ENCODE measurements around the gene CES1.
A peak's percentile ranks its signal among the peaks of the same experiment; 100 is the strongest.
"Not testable (repeated sequence)": the region's sequence is repeated elsewhere in the genome, so short reads cannot be mapped to it uniquely, and the experiment has no call there.

The CES1 gene

DNA sequence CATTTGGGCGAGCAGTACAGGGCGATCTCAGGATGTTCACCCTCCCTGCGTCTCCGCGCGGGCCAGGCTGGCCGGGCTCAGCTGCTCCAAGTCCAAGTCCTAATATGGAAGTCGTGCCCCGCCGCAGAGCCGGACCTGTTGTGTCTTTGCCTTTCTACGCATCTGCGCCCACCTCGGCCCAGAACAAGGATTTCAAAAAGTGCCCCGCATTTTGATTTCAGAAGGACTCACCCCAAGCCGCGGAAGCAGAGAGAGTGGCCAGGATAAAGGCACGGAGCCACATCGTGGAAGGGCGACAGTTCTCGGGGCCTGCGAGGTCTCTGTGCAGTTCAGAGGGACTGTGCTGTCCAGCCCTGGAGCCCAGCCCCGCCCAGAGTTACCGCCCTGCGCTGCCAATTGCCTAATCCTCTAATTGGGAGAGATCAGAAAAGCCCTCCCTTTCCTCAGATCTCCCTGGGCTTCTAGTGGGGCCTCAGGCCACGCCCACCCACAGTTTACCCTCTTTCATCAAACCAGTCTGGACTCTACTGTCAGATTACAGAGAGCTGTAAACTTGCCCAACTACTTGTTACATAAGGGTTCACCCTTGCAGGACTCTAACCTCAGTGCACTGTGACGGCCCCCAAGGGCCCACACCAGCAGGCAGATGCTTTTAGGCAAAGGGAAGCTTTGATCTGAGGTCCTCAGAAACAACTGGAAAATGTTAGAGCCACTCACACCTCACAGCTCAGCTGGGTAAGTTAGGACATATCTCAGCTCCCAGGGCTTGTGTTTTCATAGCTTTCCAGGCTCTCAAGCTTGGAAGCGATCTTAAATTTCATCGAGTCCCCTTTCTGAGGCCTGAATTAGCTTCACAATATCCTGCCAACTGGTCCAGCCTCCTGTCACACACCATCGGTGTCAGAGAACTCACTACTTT lies at the start of gene CES1:
TSS of gene CES1 (minus strand) at position 324 of the 919 bp plus-strand sequence. CDS start at position 283, 41 bp downstream.
- DNase-seq, result no peak

DNA sequence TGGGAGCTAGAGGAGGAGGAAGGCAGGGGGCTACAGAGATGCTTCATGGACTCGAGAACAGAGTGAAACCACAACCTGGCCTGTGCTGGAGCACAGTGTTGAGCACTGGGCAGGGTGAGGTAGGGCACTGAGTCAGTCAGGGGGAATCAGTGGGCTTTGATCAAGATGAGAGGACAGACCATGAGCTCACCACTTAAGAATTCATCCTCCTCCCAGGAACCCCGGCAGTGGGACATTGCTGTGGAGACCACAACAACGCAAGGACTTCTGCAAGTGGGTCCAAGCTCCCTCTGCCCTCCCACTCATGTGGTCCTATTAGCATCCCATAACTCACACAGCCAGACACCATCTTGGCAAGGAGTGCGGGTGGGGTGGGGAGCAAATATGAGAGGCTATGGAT lies 44.0 kb upstream of the CES1 start:
- no peak for DNase-seq

DNA sequence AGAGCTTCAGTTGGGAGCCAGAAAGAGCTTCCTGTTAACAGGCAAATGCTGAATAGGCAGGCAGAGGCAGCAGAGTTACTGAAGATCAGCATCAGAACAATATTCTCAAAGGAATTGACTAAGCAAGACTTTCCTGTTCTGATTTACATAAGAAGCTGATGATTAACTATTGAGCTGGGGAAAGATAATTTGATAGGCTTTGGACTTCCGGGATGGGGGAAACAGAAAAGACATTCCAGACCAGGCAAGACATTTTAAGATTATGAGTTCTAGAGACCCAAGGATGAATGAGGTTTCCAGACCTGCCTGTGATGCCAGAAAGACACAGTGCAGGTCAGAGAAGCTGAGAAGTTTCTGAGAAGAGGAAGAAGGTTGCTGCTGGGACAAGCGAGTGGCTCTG lies 42.4 kb upstream of the CES1 start, which contains the start of gene CES5A:
TSS of gene CES5A (minus strand) at position 101 of the 400 bp plus-strand sequence. CDS start 152 bp downstream, outside the sequence.
- DNase-seq, result no peak

DNA sequence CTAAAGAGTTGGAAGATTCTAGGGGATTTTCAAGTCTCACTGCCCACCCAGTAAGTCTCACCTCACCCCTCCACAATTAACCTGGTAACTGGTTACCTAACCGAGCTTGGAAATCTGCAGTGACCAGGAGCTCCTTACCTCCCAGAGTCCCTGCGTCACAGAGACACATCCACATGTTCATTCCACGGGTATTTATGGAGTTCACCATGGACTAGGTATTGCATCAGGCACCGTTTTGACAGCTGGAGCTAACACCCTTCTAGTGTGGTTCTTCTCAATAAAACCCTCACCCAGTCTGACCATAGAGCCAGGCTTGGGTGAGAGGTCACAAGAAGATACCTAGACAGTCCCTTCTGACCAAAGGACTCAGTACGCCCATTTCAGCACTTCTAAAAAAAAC lies 40.2 kb upstream of the CES1 start:
- no peak for DNase-seq

DNA sequence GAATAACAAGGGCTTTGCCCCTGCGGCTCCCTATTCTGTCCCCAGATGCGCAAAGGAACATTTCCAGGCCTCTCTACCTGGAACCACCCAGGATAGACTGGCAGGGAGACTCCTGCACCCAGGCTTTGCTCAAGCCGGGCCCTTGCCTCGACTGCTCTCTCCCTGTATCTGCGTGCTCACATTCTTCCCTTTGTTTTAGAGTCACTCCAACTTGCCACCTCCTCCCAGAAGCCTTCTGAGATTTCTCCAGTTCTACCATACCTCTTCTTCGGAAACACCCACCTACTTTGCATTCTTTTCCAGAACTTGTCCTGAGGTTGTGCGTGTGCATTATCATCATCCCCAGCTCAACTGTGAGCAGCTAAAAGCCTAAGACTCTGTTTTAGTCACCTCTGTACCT lies 39.2 kb upstream of the CES1 start:
- DNase-seq, result no peak

DNA sequence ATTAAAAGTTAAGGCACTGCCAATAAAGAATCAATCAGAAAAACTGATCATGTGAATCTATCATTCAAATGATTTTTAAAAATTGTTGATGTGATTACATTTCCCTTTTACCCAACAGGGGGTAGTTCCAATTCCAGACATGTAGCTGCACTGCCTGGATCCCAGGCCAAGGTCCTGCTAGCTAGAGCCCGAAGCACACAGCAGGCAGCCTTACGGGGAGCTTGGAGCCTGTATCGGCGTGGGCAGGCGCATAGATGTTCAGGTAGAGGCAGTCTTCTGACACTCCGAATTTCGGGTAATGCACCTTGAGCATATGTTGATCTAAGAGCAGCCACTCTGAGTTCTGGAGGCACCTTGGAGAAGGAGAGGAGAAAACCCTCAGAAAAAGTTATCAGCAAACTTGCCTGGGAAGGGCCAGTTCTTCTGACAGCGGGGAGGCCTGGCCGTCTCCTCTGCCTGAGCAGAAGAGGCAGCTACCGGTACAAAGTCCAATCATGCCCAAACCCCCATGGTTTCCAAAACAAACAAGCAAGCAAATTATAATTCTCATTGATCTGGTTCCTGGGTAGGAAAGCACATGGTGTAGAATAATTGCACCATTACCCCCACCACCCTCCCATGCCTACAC lies 38.6 kb upstream of the CES1 start:
- no peak for DNase-seq

DNA sequence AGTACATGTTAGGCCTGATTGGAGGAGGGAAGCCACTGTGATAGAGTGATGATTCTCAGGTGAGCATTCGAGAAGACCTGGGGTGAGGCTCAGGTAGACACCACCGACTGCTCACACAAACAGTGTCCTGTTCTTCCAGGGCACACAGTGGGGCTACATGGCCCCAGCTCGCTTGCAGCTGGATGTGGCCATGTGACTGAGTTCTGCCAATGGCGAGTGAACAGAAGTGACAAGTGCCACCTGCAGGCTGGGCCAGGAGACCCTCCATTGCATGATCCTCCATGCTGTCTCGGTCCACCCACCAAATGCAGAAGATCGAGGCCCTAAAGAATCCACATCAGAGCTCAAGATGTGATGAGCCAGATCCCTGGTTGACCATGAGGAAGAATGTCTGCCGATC lies 36.1 kb upstream of the CES1 start:
- no peak for DNase-seq

DNA sequence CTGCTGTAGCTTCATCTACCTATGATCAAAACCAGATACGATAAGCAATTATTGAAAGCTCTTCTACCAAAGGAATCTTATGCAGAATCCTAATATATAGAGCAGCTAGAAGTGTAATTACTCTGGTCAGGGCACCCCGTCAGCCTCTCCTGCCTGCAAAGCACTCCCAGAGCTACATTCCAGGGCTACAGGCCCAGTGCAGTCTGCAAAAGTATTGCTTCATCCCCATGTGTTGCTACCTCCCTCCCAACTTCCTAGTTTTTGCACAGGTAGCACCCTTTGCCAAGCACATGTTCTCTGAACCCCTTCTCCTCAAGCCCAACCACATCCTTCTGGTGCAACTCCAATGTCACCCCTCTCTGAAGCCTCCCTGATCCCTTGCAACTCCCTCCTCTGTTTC lies 35.2 kb upstream of the CES1 start:
- DNase-seq, result no peak

DNA sequence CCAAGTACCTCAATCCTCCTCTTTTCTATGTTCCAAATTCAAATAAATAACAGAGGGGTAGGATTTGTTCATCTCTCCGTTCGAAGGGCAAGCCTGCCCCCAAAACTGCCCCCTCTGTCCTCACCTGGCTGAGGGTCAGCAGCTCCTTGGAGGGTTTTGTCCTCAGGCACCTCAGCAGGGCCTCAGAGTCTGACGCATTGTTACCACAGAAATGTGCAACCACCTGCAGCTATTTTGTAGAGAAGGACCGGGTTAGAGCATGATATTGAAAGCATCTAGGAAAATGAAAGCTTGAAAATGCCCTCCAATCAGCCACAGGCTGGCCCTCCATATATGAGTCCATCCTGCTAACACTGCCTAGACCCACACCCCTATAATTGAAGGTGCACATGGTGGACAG lies 28.4 kb upstream of the CES1 start:
- DNase-seq, result no peak

DNA sequence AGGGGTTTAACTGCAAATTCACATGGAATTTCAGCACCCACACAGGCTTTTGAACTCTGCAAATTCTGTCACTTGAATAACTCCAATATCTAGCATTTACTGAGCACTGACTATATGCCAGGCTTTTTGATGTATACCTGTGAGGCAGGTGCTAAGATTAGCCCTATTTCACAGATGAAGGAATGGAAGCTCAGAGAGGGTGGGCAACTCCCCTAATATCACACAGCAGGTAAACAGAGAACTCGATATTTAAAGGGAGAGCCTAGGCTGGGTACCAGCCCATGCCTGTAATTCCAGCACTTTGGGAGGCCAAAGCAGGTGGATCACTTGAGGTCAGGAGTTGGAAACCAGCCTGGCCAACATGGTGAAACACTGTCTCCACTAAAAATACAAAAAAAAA lies 24.8 kb upstream of the CES1 start:
- not testable (repeated sequence) for DNase-seq

DNA sequence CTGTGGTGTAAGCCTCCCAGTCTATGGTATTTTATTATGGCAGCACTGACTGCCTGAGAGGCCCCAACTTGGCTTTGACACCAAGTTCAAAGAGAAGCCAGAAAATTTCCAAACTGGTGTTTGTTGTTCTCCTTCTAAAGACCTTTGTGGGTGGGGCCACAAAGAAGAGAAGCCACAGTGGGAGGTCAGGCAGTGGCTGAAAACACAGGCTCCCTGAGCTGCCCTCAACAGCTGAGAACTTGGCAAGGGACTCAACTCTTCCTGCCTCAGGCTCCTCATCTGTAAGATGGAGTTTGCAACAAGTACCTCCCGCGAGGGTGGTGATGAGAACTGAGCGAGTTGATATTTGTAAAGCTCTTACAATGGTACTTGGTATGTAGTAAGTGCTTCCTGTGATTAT lies 24.1 kb upstream of the CES1 start:
- no peak for DNase-seq

DNA sequence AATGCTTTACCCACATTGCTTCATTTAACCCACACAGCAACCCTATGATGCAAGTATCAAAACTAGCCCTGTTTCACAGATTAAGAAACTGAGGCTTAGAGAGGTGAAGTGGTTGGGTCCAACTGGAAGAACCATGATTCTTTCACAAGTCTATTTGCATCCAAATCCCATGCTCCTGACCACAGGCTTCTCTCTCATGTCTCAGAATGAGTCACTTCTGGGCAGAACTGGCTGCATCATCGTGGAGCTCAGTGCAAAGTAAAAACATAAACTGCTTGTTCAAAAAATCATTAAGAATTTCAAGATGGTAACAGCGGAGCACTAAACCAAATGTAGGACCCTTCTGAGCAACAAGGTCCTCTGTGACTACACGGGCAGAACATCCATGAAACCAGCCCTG lies 20.2 kb upstream of the CES1 start:
- no peak for DNase-seq

DNA sequence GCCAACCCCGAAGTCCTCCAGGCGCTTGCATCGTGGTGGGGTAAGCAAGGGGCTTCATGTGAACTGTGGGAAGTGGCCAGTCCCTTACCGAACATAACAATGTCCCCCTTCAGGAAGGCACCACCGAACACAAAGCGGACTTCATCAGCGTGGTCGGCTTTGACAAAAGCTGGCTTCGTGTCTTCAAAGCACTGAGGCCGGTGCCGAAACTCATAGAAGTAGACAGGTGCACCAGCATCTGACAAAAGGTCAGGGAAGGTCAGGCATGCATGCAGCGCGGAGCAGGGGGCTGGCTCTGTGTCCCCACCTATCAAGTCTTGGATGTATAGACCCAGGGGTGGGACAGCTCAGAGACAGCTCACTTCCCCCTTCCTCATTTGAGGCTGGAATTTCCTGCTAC lies 16.6 kb upstream of the CES1 start:
- DNase-seq, result no peak

DNA sequence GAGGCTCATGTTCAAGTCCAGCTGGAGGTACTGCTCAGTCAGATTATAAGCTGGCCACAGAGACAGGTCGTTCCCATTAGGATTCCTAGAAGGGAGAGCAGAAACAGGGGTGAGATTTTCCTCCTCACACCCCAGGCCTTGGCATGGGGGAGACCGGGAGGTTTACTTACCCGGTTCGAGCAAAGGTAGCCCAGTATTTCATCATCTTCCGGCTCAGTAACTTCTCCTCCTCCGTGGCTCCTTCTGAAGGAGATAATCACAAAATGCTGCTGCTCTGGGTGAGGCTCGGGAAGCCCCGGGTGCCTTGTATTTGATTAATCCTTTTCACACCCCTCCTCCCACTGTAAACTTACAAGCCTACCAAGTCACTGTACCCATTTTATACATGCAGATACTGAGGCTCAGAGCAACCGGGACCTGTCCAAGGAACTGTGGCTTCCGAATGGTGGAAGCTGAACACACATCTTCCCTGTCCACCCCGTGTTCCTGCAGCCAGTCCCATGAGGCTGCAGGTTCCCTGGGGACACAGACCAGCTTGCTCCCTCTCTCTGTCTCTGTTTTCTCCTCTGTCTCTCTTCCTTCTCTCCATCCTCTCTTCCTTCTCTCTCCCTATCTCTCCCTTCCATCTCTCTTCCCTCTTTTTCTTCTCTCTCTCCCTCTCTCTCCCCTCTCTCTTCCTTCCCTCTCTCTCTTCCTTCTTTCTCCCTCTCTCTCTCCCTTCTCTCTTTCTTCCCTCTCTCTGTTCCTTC lies 13.9 kb upstream of the CES1 start:
- DNase-seq, result no peak

DNA sequence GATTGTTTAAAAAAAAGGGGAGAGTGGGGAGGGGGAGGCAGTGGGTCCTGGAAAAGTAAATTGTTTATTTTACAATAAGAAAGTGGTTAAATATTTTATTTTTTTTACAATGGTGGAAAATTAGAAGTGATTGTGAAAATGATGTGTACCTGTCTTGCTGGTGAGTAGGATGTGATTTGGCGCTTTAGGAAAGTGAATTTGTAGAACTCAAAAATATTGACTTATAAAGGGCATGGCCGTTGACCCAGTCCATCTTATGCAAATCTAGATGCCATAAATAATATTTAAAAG lies 10.2 kb upstream of the CES1 start:
- no peak for DNase-seq

DNA sequence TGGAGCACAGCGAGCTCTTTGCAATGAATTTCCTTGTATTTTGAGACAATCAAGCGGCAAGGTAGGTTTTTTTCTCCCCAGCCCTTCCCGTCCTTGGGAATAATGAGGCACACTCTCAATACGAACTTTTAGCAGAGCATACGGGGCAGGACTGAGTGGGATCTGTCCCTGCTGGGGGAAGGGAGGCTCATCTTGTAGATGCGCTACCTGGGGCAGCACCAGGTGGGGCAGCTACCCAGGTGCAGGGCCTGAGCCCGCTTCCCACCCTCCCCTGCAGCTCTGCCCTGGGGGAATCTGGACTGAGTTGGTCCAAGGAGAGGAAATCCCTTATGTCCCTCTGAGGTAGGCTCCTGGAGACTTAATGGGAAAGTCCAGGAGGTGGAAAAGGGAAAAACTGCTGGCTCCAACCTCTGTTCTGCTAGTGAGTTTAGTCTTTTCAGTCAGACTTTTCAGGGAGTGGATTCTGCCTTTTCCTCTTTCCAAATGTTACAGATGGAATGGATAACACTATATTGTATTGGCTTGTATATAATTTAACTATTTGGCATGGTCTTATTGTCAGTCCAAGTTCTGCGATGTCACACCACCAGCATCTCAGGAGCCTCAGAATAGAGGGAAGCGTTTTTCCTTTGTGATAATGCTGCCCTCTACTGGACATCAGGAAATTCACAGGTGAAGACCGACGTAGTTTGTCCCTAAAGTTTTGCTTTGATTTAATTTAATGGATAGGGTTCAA lies 9.6 kb upstream of the CES1 start:
- peak; percentile 5 for DNase-seq

DNA sequence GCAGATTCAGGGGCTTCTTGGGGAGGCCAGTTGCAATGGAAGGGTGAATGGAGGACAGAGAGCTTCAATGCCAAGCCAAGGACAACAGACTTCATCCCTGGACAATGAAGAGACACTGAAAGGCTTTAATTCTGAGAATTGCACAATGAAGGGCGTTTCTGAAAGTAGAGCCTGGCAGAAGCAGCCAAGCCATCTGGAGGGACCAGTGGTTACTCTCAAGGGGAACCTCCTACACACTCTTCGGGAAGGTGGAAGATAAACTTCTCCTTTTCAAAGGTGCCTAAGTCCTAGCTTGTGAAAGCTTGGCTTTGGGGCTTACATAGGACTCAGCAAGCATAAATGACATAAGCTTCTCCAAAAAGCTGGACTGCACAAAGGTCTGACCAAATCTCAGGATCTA lies 6.2 kb upstream of the CES1 start:
- DNase-seq, result no peak

DNA sequence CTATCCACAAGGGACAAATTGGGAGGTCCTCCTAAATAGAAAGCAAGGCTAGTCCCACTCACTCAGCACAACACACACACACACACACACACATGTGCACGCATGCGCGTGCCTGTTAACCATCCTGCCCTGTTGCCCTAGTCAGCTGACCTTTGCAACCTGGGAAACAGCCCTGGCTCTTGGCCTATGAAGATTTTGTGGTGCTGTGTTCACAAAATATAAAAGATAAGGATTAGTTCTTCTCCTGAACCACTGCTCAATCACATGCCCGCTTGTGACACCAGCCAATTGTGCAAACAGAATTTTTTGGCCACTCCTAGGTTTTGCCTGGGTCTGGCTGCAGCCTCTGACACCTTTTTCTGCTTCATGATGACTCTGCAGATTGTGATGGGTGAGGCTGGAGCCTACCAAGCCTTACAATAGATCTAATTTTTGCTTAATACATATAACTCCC lies 3.3 kb upstream of the CES1 start:
- no peak for DNase-seq

DNA sequence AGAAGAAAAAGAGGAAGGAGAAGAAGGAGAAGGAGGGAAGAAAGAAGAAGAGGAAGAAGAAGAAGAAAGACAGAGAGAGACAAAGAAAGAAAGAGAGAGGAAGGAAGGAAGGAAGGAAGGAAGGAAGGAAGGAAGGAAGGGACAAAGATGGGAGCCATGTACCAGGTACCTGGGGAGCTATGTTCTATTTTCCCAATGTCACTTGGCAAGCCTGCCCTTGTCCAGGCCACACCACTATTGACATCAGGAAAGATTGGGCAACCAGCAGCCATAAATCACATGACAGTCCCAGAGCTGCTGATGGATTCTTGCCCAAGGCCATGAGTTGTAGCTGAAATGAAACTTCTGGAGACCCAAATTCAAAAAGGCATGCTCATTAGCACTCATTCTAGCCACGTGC lies 2.7 kb upstream of the CES1 start:
- no peak for DNase-seq

DNA sequence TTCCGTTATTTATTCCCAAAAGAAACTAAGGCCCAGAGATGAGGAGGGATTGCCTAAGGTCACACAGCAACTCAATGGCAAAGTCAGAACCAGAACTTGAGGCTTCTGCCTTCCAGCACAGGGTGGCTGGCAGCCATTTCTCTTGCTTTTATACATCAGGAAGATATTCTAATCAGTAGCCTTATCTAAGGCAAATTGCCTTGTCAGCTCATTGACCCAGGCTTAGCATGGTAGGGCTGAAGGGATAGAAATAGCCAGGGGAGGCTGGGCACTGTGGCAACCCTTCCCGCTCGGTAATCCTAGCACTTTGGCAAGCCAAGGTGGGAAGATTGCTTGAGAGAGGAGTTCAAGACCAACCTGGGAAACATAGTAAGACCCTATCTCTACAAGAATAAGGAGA lies 2.3 kb upstream of the CES1 start:
- DNase-seq, result not testable (repeated sequence)

DNA sequence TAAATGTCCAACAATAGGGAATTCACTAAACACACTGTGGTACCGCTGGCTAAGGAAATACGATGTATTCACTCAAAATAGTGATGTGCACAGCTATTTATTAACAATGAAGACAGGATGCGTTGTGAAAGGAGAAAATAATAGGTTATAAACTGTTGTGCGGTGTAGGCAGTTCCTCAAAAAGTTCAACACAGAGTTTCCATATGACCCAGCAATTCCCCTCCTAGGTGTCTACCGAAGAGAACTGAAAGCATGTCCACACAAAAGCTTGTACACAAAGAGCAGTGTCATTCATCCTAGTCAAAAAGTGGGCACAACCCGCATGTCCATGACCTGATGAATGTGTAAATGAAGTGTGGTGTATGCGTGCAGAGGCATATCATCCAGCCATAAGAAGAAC lies 1.2 kb upstream of the CES1 start:
- DNase-seq, result no peak

DNA sequence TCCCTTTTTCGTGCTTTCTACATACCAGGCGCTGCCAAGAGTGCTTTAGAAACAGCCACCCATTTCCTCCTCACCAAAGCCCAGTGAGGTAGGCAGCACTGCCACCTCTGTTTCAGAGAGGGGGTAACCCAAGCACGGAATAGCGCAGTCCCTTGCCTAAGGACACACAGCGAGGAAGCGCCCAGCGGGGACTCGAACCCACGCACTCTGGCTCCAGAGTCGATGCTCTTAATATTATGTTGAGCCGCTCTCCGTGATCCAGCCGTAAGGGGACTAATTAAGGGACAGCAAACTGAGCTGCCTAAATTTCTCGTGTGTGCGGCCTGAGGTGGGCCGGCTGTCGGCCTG lies 497 bp downstream of the CES1 start:
- no peak for DNase-seq

DNA sequence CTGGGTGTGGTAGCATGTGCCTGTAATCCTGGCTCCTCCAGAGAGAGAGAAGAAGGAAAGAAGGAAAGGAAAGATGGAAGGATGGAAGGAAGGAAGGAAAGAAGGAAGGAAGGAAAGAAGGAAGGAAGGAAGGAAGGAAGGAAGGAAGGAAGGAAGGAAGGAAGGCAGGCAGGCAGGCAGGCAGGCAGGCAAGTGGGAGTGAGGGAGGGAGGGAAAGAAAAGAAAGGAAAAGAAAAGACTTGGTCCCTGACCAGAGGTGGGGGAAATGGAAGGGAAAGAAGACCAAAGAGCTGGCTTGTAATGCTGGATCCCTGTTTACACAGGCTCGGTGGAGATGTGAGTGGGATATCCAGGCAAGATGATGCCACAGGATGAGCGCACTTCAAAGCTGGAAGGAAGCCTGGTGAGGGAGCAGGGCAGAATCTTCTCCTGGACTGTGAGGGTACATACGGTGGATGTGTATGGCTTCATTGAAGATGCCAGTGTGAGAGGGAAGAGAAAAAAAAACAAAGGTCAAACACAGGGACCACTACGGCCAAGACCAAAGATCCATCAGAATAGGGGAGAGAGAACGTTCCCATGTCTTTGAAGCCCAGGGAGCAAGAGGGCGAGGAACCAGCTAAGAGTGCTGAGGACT lies 2.1 kb downstream of the CES1 start:
- DNase-seq, result no peak
